Measurements from ENCODE around the gene MLXIP.

The MLXIP gene

DNA sequence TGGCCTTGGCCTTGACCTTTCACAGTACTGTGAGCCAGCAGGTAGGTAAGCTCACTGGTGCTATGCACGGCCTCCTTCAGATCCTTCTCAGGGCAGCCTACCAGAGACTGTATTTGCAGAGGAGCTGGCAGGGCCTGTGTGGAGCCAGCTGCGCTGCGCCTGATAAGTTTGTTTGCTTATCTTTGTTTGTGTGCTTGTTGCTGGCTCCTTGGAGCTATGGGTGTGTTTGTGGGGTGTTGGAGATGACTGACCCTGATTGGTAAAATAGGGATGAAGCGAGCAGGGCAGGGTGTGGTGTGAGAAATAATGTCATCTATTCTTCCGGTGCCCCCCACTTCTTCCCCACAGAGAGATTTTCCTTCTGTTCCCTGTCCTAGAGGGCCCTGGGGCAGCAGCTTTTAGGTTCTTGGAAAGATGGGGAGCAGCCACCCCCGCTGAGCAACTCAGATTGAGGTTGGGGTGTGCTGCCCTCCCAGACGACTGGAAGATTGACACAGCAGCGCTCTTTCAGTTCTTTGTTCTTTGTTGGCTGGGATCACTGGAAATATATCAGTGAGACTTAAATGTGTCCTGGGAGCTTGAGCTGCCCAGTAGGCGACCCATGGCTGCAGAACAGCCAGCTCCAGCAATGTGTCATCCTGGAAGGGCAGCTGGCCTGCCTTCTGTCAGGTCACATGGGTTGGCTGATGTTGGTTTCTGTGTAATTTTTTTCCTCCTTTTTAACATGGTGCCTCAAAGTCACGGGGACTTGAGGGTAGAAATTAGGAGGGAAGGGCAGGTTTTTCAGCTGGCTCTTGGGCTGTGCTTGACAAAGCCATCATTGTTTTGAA lies 19.6 kb downstream of the MLXIP start:
- Histone ChIP-seq H3K18ac (ENCODE audit: low read length) (no peak overlapping the region), H3K23ac (ENCODE audit: low read length) (no peak overlapping the region), H4K8ac (ENCODE audit: low read depth, low read length) (no peak overlapping the region), H3K27ac (ENCODE audit: low read depth, low read length) (no peak overlapping the region), H3K36me3 (ENCODE audit: control insufficient read depth, insufficient read depth, low read length) (no peaks in the 10 kb centered on the region), H2BK5ac (ENCODE audit: low read length) (peak overlapping the region; percentile 27), H3K4me2 (ENCODE audit: low read length) (no peak overlapping the region), H2BK15ac (replicated peaks; ENCODE audit: low read depth) (no peak overlapping the region), H2AK5ac (ENCODE audit: low read length) (no peak overlapping the region), H3K56ac (ENCODE audit: low read length) (peak overlapping the region; percentile 43), H3K79me1 (ENCODE audit: low read length) (peaks cover 29% of the 10 kb centered on the region), H3K9ac (ENCODE audit: low read length) (peak overlapping the region; percentile 6), H4K5ac (ENCODE audit: low read length) (no peak overlapping the region), H3K4ac (ENCODE audit: low read depth, low read length) (no peak overlapping the region), H2BK120ac (ENCODE audit: low read depth, low read length) (no peak overlapping the region), H3K4me3 (ENCODE audit: low read length) (no peak overlapping the region), H3K79me2 (ENCODE audit: control insufficient read depth, insufficient read depth, low read length) (peaks cover 26% of the 10 kb centered on the region), H3K27me3 (ENCODE audit: insufficient read depth, low read length, poor library complexity) (no peaks in the 10 kb centered on the region), H3K4me1 (ENCODE audit: control insufficient read depth, low read depth, low read length) (peaks cover 12% of the 10 kb centered on the region)
- no CpG with 5 or more reads among the region's 10 CpGs for WGBS (ENCODE audit: extremely low coverage, insufficient coverage, low lambda C conversion rate)
- DNase-seq: peak; percentile 90

- Histone ChIP-seq H3K9ac (ENCODE audit: low read length) (no peak overlapping the region), H3K4me1 (ENCODE audit: control insufficient read depth, low read depth, low read length) (peaks cover 12% of the 10 kb centered on the region), H2BK120ac (ENCODE audit: low read depth, low read length) (no peak overlapping the region), H2BK5ac (ENCODE audit: low read length) (peak overlapping the region; percentile 12), H3K4me2 (ENCODE audit: low read length) (no peak overlapping the region), H3K18ac (ENCODE audit: low read length) (no peak overlapping the region), H3K27me3 (ENCODE audit: insufficient read depth, low read length, poor library complexity) (no peaks in the 10 kb centered on the region), H4K5ac (ENCODE audit: low read length) (no peak overlapping the region), H3K36me3 (ENCODE audit: control insufficient read depth, insufficient read depth, low read length) (no peaks in the 10 kb centered on the region), H4K8ac (ENCODE audit: low read depth, low read length) (no peak overlapping the region), H3K56ac (ENCODE audit: low read length) (peak overlapping the region; percentile 37), H3K4ac (ENCODE audit: low read depth, low read length) (no peak overlapping the region), H2AK5ac (ENCODE audit: low read length) (no peak overlapping the region), H3K27ac (ENCODE audit: low read depth, low read length) (no peak overlapping the region), H2BK15ac (replicated peaks; ENCODE audit: low read depth) (no peak overlapping the region), H3K4me3 (ENCODE audit: low read length) (no peak overlapping the region), H3K79me2 (ENCODE audit: control insufficient read depth, insufficient read depth, low read length) (peaks cover 14% of the 10 kb centered on the region), H3K79me1 (ENCODE audit: low read length) (peaks cover 17% of the 10 kb centered on the region), H3K23ac (ENCODE audit: low read length) (no peak overlapping the region)
- WGBS (ENCODE audit: extremely low coverage, insufficient coverage, low lambda C conversion rate): no CpG with 5 or more reads among the region's 6 CpGs
- no peak for DNase-seq
Observed at GRCh38 chr12:122099280-122099749, 20.8 kb downstream of the MLXIP start.

DNA sequence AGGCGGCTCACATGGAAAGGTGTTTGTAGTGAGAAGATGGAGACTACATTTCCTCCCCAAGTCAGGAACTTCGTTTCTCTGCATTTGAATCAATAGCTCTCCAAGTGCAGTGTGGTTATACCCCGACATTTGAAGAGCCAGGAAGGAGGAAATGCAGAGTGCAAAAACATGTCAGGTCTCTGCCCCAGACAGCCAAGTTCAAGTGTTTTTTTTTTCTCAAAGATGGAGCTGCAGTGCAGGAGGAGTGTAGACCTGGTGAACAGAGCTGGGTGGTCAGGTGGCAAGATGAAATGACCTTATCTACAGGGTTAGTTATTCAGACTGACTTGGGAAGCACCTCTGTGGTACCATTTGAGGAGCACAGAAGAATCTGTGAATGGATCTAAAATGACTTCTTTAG lies 21.3 kb downstream of the MLXIP start:
- Histone ChIP-seq H2BK120ac (ENCODE audit: low read depth, low read length) (no peak overlapping the region), H2AK5ac (ENCODE audit: low read length) (no peak overlapping the region), H3K27me3 (ENCODE audit: insufficient read depth, low read length, poor library complexity) (no peaks in the 10 kb centered on the region), H3K27ac (ENCODE audit: low read depth, low read length) (no peak overlapping the region), H3K4me2 (ENCODE audit: low read length) (no peak overlapping the region), H3K79me2 (ENCODE audit: control insufficient read depth, insufficient read depth, low read length) (peaks cover 8% of the 10 kb centered on the region), H2BK15ac (replicated peaks; ENCODE audit: low read depth) (no peak overlapping the region), H3K56ac (ENCODE audit: low read length) (no peak overlapping the region), H3K4me1 (ENCODE audit: control insufficient read depth, low read depth, low read length) (peaks cover 12% of the 10 kb centered on the region), H2BK5ac (ENCODE audit: low read length) (peak overlapping the region; percentile 12), H3K18ac (ENCODE audit: low read length) (no peak overlapping the region), H3K4ac (ENCODE audit: low read depth, low read length) (no peak overlapping the region), H4K8ac (ENCODE audit: low read depth, low read length) (no peak overlapping the region), H3K9ac (ENCODE audit: low read length) (no peak overlapping the region), H4K5ac (ENCODE audit: low read length) (no peak overlapping the region), H3K79me1 (ENCODE audit: low read length) (peaks cover 11% of the 10 kb centered on the region), H3K23ac (ENCODE audit: low read length) (no peak overlapping the region), H3K4me3 (ENCODE audit: low read length) (no peak overlapping the region), H3K36me3 (ENCODE audit: control insufficient read depth, insufficient read depth, low read length) (no peaks in the 10 kb centered on the region)
- no CpG with 5 or more reads among the region's 3 CpGs for WGBS (ENCODE audit: extremely low coverage, insufficient coverage, low lambda C conversion rate)
- no peak for DNase-seq

GRCh38 chr12:122100568-122100967 lies 22.0 kb downstream of the MLXIP start:
- H4K5ac ChIP-seq (ENCODE audit: low read length): no peak overlapping the region

GRCh38 chr12:122102331-122102730 lies 23.8 kb downstream of the MLXIP start:
- DNase-seq: no peak

More at GRCh38 chr12:122100568-122100967, 22.0 kb downstream of the MLXIP start:
- H3K56ac ChIP-seq (ENCODE audit: low read length): no peak overlapping the region
- no CpG with 5 or more reads among the region's 1 CpG for WGBS (ENCODE audit: extremely low coverage, insufficient coverage, low lambda C conversion rate)
- peaks cover 5% of the 10 kb centered on the region for H3K79me2 ChIP-seq (ENCODE audit: control insufficient read depth, insufficient read depth, low read length)
- no peak overlapping the region for H3K4me2 ChIP-seq (ENCODE audit: low read length)
- H3K18ac ChIP-seq (ENCODE audit: low read length): no peak overlapping the region
- no peak overlapping the region for H2BK15ac ChIP-seq (replicated peaks; ENCODE audit: low read depth)
- H3K79me1 ChIP-seq (ENCODE audit: low read length): peaks cover 8% of the 10 kb centered on the region
- no peak overlapping the region for H3K4ac ChIP-seq (ENCODE audit: low read depth, low read length)
- H4K8ac ChIP-seq (ENCODE audit: low read depth, low read length): no peak overlapping the region
- H2BK5ac ChIP-seq (ENCODE audit: low read length): no peak overlapping the region
- H3K4me1 ChIP-seq (ENCODE audit: control insufficient read depth, low read depth, low read length): peaks cover 12% of the 10 kb centered on the region
- no peak overlapping the region for H3K27ac ChIP-seq (ENCODE audit: low read depth, low read length)
- H3K36me3 ChIP-seq (ENCODE audit: control insufficient read depth, insufficient read depth, low read length): no peaks in the 10 kb centered on the region
- H3K23ac ChIP-seq (ENCODE audit: low read length): no peak overlapping the region
- no peaks in the 10 kb centered on the region for H3K27me3 ChIP-seq (ENCODE audit: insufficient read depth, low read length, poor library complexity)
- H2AK5ac ChIP-seq (ENCODE audit: low read length): no peak overlapping the region
- no peak overlapping the region for H2BK120ac ChIP-seq (ENCODE audit: low read depth, low read length)
- DNase-seq: no peak
- no peak overlapping the region for H3K9ac ChIP-seq (ENCODE audit: low read length)
- no peak overlapping the region for H3K4me3 ChIP-seq (ENCODE audit: low read length)

More at GRCh38 chr12:122102331-122102730, 23.8 kb downstream of the MLXIP start:
- no peak overlapping the region for H4K5ac ChIP-seq (ENCODE audit: low read length)
- H2BK5ac ChIP-seq (ENCODE audit: low read length): no peak overlapping the region
- no peak overlapping the region for H3K9ac ChIP-seq (ENCODE audit: low read length)
- no peak overlapping the region for H3K18ac ChIP-seq (ENCODE audit: low read length)
- H3K4me1 ChIP-seq (ENCODE audit: control insufficient read depth, low read depth, low read length): peaks cover 12% of the 10 kb centered on the region
- WGBS (ENCODE audit: extremely low coverage, insufficient coverage, low lambda C conversion rate): no CpG with 5 or more reads among the region's 3 CpGs
- peaks cover 2% of the 10 kb centered on the region for H3K79me2 ChIP-seq (ENCODE audit: control insufficient read depth, insufficient read depth, low read length)
- H3K4me3 ChIP-seq (ENCODE audit: low read length): no peak overlapping the region
- H4K8ac ChIP-seq (ENCODE audit: low read depth, low read length): no peak overlapping the region
- H3K56ac ChIP-seq (ENCODE audit: low read length): no peak overlapping the region
- H3K4ac ChIP-seq (ENCODE audit: low read depth, low read length): no peak overlapping the region
- no peak overlapping the region for H2BK15ac ChIP-seq (replicated peaks; ENCODE audit: low read depth)
- H3K36me3 ChIP-seq (ENCODE audit: control insufficient read depth, insufficient read depth, low read length): no peaks in the 10 kb centered on the region
- no peak overlapping the region for H3K4me2 ChIP-seq (ENCODE audit: low read length)
- no peak overlapping the region for H3K23ac ChIP-seq (ENCODE audit: low read length)
- H3K27ac ChIP-seq (ENCODE audit: low read depth, low read length): no peak overlapping the region
- H3K27me3 ChIP-seq (ENCODE audit: insufficient read depth, low read length, poor library complexity): no peaks in the 10 kb centered on the region
- no peak overlapping the region for H2BK120ac ChIP-seq (ENCODE audit: low read depth, low read length)
- H2AK5ac ChIP-seq (ENCODE audit: low read length): no peak overlapping the region
- H3K79me1 ChIP-seq (ENCODE audit: low read length): peaks cover 5% of the 10 kb centered on the region

Data from mesendoderm (in vitro differentiated cells).